Suprapubic skin (tissue), 4 donors: ENCODE results near the gene SERF2. TPM values are rescaled to one million over a fixed set of nuclear protein-coding genes. Genes with fewer than 3 reads are reported as not detected.

Source experiments
- DNase-seq, 2 donors: peaks; one replicate each; pipeline ENCODE4 v3.0.0-alpha.2; 2019; ENCODE audit warnings: low spot score in 2 of 2
- H3K27ac ChIP-seq: fragments of 200-600 bp; sonication (generic); one replicate; pipeline ENCODE4 v1.5.1; 2019
- H3K27me3 ChIP-seq: fragments of 200-600 bp; sonication (generic); one replicate; pipeline ENCODE4 v1.5.1; 2019
- H3K36me3 ChIP-seq: fragments of 200-600 bp; sonication (generic); one replicate; pipeline ENCODE4 v1.5.1; 2019
- H3K4me1 ChIP-seq: fragments of 200-600 bp; sonication (generic); one replicate; pipeline ENCODE4 v1.5.1; 2019
- H3K4me3 ChIP-seq: fragments of 200-600 bp; sonication (generic); one replicate; pipeline ENCODE4 v1.5.1; 2019; ENCODE audit warnings: mild to moderate bottlenecking
- H3K9me3 ChIP-seq: fragments of 200-600 bp; sonication (generic); one replicate; pipeline ENCODE4 v1.5.1; 2019
- CTCF ChIP-seq, 2 donors: fragments of 200-600 bp in 1 of 2; fragments of 450-650 bp in 1 of 2; sonication (generic) in 1 of 2; IDR thresholded peaks; one replicate each; pipeline ENCODE4 v1.5.1; 2016 to 2019; ENCODE audit warnings: antibody characterized with exemption in 2 of 2, mild to moderate bottlenecking in 1 of 2, moderate library complexity in 1 of 2
- EP300 ChIP-seq: sonication (generic); formaldehyde crosslinking; IDR thresholded peaks from one replicate; pipeline ENCODE4 v1.6.1; 2017; ENCODE audit warnings: antibody characterized with exemption
- POLR2A ChIP-seq, 2 donors: fragments of 450-650 bp; IDR thresholded peaks; one replicate each; pipeline ENCODE4 v1.6.1; 2017; ENCODE audit warnings: antibody characterized with exemption in 2 of 2, mild to moderate bottlenecking in 2 of 2, moderate library complexity in 2 of 2
- POLR2AphosphoS5 ChIP-seq, 3 donors: sonication (generic); formaldehyde crosslinking; IDR thresholded peaks; one replicate each; pipeline ENCODE4 v1.6.1; 2017; ENCODE audit warnings: antibody characterized with exemption in 3 of 3
- WGBS: methylation state at CpG from one replicate; pipeline ENCODE4 v1.1.5; 2018; 5-methylcytosine and 5-hydroxymethylcytosine counted together
- total RNA-seq, 4 donors: library from RNA; depleted of rRNA; stranded (reverse); fragments of >200 nt; gene quantifications; one replicate each; pipeline ENCODE4 v1.1.0, GENCODE V29; 2016

SERF2 gene
- total RNA-seq, 4 donors from 2014 or later, result 352 to 813 (median 687) TPM

DNA sequence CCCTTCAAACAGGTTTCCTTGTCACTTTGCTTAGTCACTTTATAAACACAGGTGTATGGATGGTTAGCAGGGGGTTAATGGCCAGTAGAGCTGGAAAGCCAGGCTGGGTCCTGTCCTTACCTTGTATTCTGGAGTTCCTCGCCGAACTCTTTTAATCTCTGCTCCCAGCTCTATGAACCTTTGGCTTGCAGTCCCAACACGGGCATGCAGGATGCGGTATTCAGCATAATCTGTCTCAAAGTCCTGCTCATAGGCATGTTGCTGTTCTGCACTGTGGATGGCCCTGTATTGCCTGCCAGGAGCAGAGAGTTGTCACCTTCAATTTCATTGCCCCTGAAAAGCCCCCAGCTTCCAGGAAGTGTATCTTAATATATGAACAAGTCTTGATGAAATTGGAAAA, 18.1 kb upstream of the SERF2 start:
- no peaks in the 10 kb centered on the region for H3K9me3 ChIP-seq
- no peak for DNase-seq
- H3K4me1 ChIP-seq, result peaks cover 46% of the 10 kb centered on the region
- TF ChIP-seq EP300, result no peak
- TF ChIP-seq POLR2A (IDR thresholded peaks at IDR 0.05), result no peak
- TF ChIP-seq CTCF (IDR thresholded peaks at IDR 0.05), result no peak
- TF ChIP-seq POLR2AphosphoS5 (IDR thresholded peaks at IDR 0.05), result no peak
- 80% methylated on average over 4 of the region's 4 CpGs for WGBS
- H3K27me3 ChIP-seq, result no peaks in the 10 kb centered on the region
- no peak overlapping the region for H3K27ac ChIP-seq
- peaks cover 38% of the 10 kb centered on the region for H3K36me3 ChIP-seq
- no peak overlapping the region for H3K4me3 ChIP-seq

GRCh38 chr15:43775411-43775965, 16.6 kb upstream of the SERF2 start:
- H3K36me3 ChIP-seq, result peaks cover 31% of the 10 kb centered on the region
- H3K4me1 ChIP-seq, result peaks cover 46% of the 10 kb centered on the region
- H3K9me3 ChIP-seq, result no peaks in the 10 kb centered on the region
- peak overlapping the region; percentile 65 for H3K4me3 ChIP-seq
- TF ChIP-seq CTCF (IDR thresholded peaks at IDR 0.05) (peak; percentile 6 to 46), POLR2A (IDR thresholded peaks at IDR 0.05) (no peak), EP300 (no peak), POLR2AphosphoS5 (IDR thresholded peaks at IDR 0.05) (no peak)
- 88% methylated on average over 1 of the region's 1 CpG for WGBS
- peak in 1 of 2 donors; percentile 76 for DNase-seq
- H3K27ac ChIP-seq, result peak overlapping the region; percentile 89
- H3K27me3 ChIP-seq, result no peaks in the 10 kb centered on the region

- Histone ChIP-seq H3K9me3 (no peaks in the 10 kb centered on the region), H3K36me3 (peaks cover 23% of the 10 kb centered on the region), H3K4me1 (peaks cover 43% of the 10 kb centered on the region), H3K27me3 (no peaks in the 10 kb centered on the region), H3K4me3 (peak overlapping the region; percentile 65), H3K27ac (peak overlapping the region; percentile 89)
- 23% methylated on average over 34 of the region's 35 CpGs for WGBS
- TF ChIP-seq POLR2A (IDR thresholded peaks at IDR 0.05), result no peak
- no peak for TF ChIP-seq CTCF (IDR thresholded peaks at IDR 0.05)
- TF ChIP-seq EP300, result no peak
- TF ChIP-seq POLR2AphosphoS5 (IDR thresholded peaks at IDR 0.05), result no peak
- no peak for DNase-seq
Measured at GRCh38 chr15:43776101-43776717, 15.9 kb upstream of the SERF2 start.

DNA sequence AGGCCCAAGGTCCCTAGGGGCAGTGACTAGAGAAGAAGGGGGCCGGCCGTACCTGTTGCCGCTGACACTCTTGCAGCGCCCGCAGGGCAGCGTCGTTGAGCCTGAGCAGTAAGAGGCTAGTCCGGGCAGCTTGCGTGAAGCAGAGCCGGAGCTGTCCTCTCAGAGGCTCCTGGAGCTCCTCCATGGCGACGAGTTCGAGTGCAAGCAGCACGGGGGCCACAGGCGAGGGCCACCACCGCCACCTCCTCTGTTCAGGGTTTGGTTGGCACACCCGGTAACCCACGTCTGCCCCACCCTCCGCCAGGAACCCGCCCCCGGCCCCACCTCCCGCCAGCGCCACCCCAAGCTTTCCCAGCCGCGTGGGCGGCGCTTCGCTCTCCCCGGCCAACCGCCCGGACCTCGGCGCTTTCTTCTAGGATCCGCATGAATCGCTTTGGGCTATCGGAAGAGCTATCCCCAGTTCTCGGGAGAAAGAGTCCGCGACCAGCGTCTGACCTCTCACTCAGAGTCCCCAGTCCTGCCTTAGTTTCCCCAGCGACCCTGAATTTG, 15.3 kb upstream of the SERF2 start, which contains the start of gene ELL3:
ELL3 (minus strand) TSS at position 249 of the 549 bp plus-strand sequence; CDS start at position 184, 65 bp downstream.
- peak within 1 kb of the TSS; percentile 65 for H3K4me3 ChIP-seq
- DNase-seq, result peak; percentile 88
- TF ChIP-seq EP300 (no peak), CTCF (IDR thresholded peaks at IDR 0.05) (no peak), POLR2A (IDR thresholded peaks at IDR 0.05) (no peak), POLR2AphosphoS5 (IDR thresholded peaks at IDR 0.05) (no peak)
- 2% methylated on average over 22 of the region's 41 CpGs for WGBS
- H3K27ac ChIP-seq, result peak within 1 kb of the TSS; percentile 89
- H3K36me3 ChIP-seq, result peaks cover 17% of the 10 kb centered on the region
- H3K27me3 ChIP-seq, result no peaks in the 10 kb centered on the region
- no peaks in the 10 kb centered on the region for H3K9me3 ChIP-seq
- H3K4me1 ChIP-seq, result peaks cover 37% of the 10 kb centered on the region

GRCh38 chr15:43777267-43777914, 14.7 kb upstream of the SERF2 start:
- WGBS, result 3% methylated on average over 14 of the region's 31 CpGs

More at GRCh38 chr15:43777267-43777914, 14.7 kb upstream of the SERF2 start:
- peak in 1 of 3 donors; percentile 41 for TF ChIP-seq POLR2AphosphoS5 (IDR thresholded peaks at IDR 0.05)
- no peak for TF ChIP-seq EP300
- TF ChIP-seq CTCF (IDR thresholded peaks at IDR 0.05), result peak; percentile 63 to 86
- no peak for TF ChIP-seq POLR2A (IDR thresholded peaks at IDR 0.05)
- Histone ChIP-seq H3K9me3 (no peaks in the 10 kb centered on the region), H3K36me3 (peaks cover 16% of the 10 kb centered on the region), H3K4me3 (peak overlapping the region; percentile 65), H3K27ac (peak overlapping the region; percentile 89), H3K4me1 (peaks cover 31% of the 10 kb centered on the region), H3K27me3 (no peaks in the 10 kb centered on the region)
- peak; percentile 91 to 93 for DNase-seq
